ENCODE measurements around the gene FCN3. TPM values are rescaled to one million over a fixed set of nuclear protein-coding genes. Genes with fewer than 3 reads are reported as not detected.

The FCN3 gene
- total and polyA plus RNA-seq, 9 of the 15 experiments (the other 6 are each of a cell fraction or from before 2014, with no cell fraction given), result 0.49 TPM; not detected in 8

GRCh38 chr1:27392778-27393635 lies 18.4 kb upstream of the FCN3 start (continued):
- TF ChIP-seq ZNF785 (CRISPR knock-in tag; IDR thresholded peaks at IDR 0.05) (no peak), L3MBTL2 (IDR thresholded peaks at IDR 0.05) (no peak), ZNF512 (tag; IDR thresholded peaks at IDR 0.05) (no peak), AFF1 (IDR thresholded peaks at IDR 0.05; ENCODE audit: low read depth in 1 of 2, partially characterized antibody in 2 of 2) (peak in 1 of 2 experiments; percentile 61), HMGXB4 (CRISPR knock-in tag; IDR thresholded peaks at IDR 0.05) (0 out of 2 replicates have a peak, but pooled peaks have one; percentile 23), ZNF655 (CRISPR knock-in tag; IDR thresholded peaks at IDR 0.05) (no peak), ZNF584 (CRISPR knock-in tag; IDR thresholded peaks at IDR 0.05; ENCODE audit: low read depth) (no peak), ZNF717 (CRISPR knock-in tag; IDR thresholded peaks at IDR 0.05) (no peak), SMARCA5 (IDR thresholded peaks at IDR 0.05) (peak; percentile 61; the same call in 1 of the 2 replicates), CAMTA2 (CRISPR knock-in tag; conservative IDR thresholded peaks at IDR 0.05) (0 out of 2 replicates have a peak, but pooled peaks have one; percentile 73), SREBF2 (CRISPR knock-in tag; IDR thresholded peaks at IDR 0.05) (no peak), STAT6 (CRISPR knock-in tag; IDR thresholded peaks at IDR 0.05) (no peak), RAD21 (CRISPR knock-in tag; conservative IDR thresholded peaks at IDR 0.05 in 1 of 2, IDR thresholded peaks at IDR 0.05 in 1 of 2) (peak in 1 of 2 experiments; percentile 36; a peak in 1 of 4 replicates), SPI1 (IDR thresholded peaks at IDR 0.05; ENCODE audit: borderline replicate concordance, low read depth, low read length) (no peak), BMI1 (IDR thresholded peaks at IDR 0.05; ENCODE audit: low read length) (no peak)
